Endothelial cell of umbilical vein (primary cell): ENCODE measurements around the gene PFKL. TPM values are rescaled to one million over a fixed set of nuclear protein-coding genes. Genes with fewer than 3 reads are reported as not detected.

ENCODE experiments used
- BruUV-seq: library from RNA; stranded (reverse); fragments of 400-500 nt; replicated peaks from 2 replicates; lab custom pipeline; 2021; lab: Mats Ljungman, UMichigan
- CTCF ChIA-PET: fragments of 300-600, 350-600 bp; sonication (Branson Sonifier 250); formaldehyde crosslinking; loops from one replicate; lab custom pipeline; 2021; ENCODE audit warnings: antibody characterized with exemption, inconsistent platforms; lab: Charles Lee
- POLR2A ChIA-PET: fragments of 300-600, 350-600 bp; sonication (Branson Sonifier 250); formaldehyde crosslinking; loops from one replicate; lab custom pipeline; 2021; ENCODE audit warnings: antibody characterized with exemption, inconsistent platforms; lab: Charles Lee
- DNase-seq: peaks from one replicate; pipeline ENCODE4 v3.0.0-alpha.2; 2011; ENCODE audit warnings: low read depth, low spot score
- FAIRE-seq: peaks from 2 replicates; lab custom pipeline; 2011; peaks lifted over from hg19 to GRCh38; lab: Jason Lieb, UNC
- H2AFZ ChIP-seq: 2 replicates; pipeline ENCODE4 v1.6.0; 2012; ENCODE audit warnings: low read depth, low read length, control low read depth, inconsistent platforms
- H3K27ac ChIP-seq: 2 replicates; pipeline ENCODE4 v1.5.1; 2011; ENCODE audit warnings: low read depth, mild to moderate bottlenecking, control low read depth, low read length, moderate library complexity; ENCODE audit not compliant: insufficient read depth
- H3K27me3 ChIP-seq, 2 experiments: 2 replicates each; pipeline versions ENCODE4 v1.6.0 to v1.6.1; 2011; ENCODE audit warnings: low read length in 2 of 2, mixed read lengths in 1 of 2; ENCODE audit not compliant: control insufficient read depth in 2 of 2, insufficient read depth in 2 of 2
- H3K36me3 ChIP-seq, 2 experiments: 2 replicates in 1 of 2; 3 replicates in 1 of 2; pipeline ENCODE4 v1.5.1; 2011; ENCODE audit warnings: low read length in 2 of 2, mild to moderate bottlenecking in 1 of 2, moderate library complexity in 1 of 2; ENCODE audit not compliant: control insufficient read depth in 2 of 2, insufficient read depth in 2 of 2; ENCODE audit errors: extremely low read depth in 1 of 2
- H3K4me1 ChIP-seq: 3 replicates; pipeline ENCODE4 v1.5.1; 2011; ENCODE audit warnings: mild to moderate bottlenecking, low read length; ENCODE audit not compliant: control insufficient read depth, insufficient read depth; ENCODE audit errors: extremely low read depth
- H3K4me2 ChIP-seq: 2 replicates; pipeline ENCODE4 v1.6.1; 2011; ENCODE audit warnings: low read length, control low read depth, mixed read lengths; ENCODE audit not compliant: insufficient read depth
- H3K4me3 ChIP-seq, 3 experiments: fragments of 200-600 bp in 1 of 3; sonication (generic), shearing (Covaris generic) in 1 of 3; replicated peaks in 1 of 3; 2 replicates each; pipeline ENCODE4 v1.5.1; 2011 to 2016; ENCODE audit warnings: control low read depth in 3 of 3, low read length in 3 of 3, mild to moderate bottlenecking in 2 of 3, inconsistent platforms in 1 of 3, low read depth in 1 of 3, moderate library complexity in 1 of 3; ENCODE audit not compliant: insufficient read depth in 1 of 3
- H3K79me2 ChIP-seq: 2 replicates; pipeline ENCODE4 v1.6.0; 2012; ENCODE audit warnings: low read length, inconsistent platforms; ENCODE audit not compliant: control insufficient read depth, insufficient read depth
- H3K9ac ChIP-seq: replicated peaks from 2 replicates; pipeline ENCODE3; 2011; ENCODE audit warnings: low read length, control low read depth; ENCODE audit not compliant: insufficient read depth; ENCODE audit errors: extremely low read depth
- H3K9me1 ChIP-seq: replicated peaks from 3 replicates; pipeline ENCODE4 v1.6.0; 2011; ENCODE audit warnings: mild to moderate bottlenecking, low read length; ENCODE audit not compliant: control insufficient read depth, insufficient read depth; ENCODE audit errors: extremely low read depth
- H3K9me3 ChIP-seq: replicated peaks from 2 replicates; pipeline ENCODE4 v1.5.1; 2012; ENCODE audit warnings: low read length, inconsistent platforms; ENCODE audit not compliant: control insufficient read depth, insufficient read depth
- H4K20me1 ChIP-seq: replicated peaks from 2 replicates; pipeline ENCODE3; 2011; ENCODE audit warnings: mild to moderate bottlenecking, low read length; ENCODE audit not compliant: control insufficient read depth, insufficient read depth; ENCODE audit errors: extremely low read depth
- EZH2 ChIP-seq: IDR thresholded peaks from 2 replicates; pipeline ENCODE4 v1.6.1; 2012; ENCODE audit warnings: borderline replicate concordance, low read depth, mild to moderate bottlenecking, moderate library complexity, low read length, inconsistent platforms; ENCODE audit not compliant: severe bottlenecking
- FOS ChIP-seq: IDR thresholded peaks from 2 replicates; pipeline ENCODE4 v1.6.1; 2011; ENCODE audit warnings: mild to moderate bottlenecking, low read length, moderate library complexity, borderline replicate concordance; ENCODE audit not compliant: insufficient read depth
- GATA2 ChIP-seq: IDR thresholded peaks from 2 replicates; pipeline ENCODE4 v1.7.0; 2011; ENCODE audit warnings: low read depth, mild to moderate bottlenecking, moderate library complexity, mixed read lengths, low read length; ENCODE audit not compliant: insufficient read length, insufficient read depth
- JUN ChIP-seq: IDR thresholded peaks from 2 replicates; pipeline ENCODE4 v1.6.1; 2011; ENCODE audit warnings: borderline replicate concordance, low read depth; ENCODE audit not compliant: insufficient read length, insufficient read depth
- MYC ChIP-seq: IDR thresholded peaks from one replicate; pipeline ENCODE4 v1.6.1; 2011; ENCODE audit warnings: mild to moderate bottlenecking, low read depth, low read length
- POLR2A ChIP-seq: IDR thresholded peaks from 2 replicates; pipeline ENCODE4 v1.6.1; 2012; ENCODE audit warnings: low read depth, mild to moderate bottlenecking, control low read depth, low read length
- POLR2AphosphoS5 ChIP-seq: IDR thresholded peaks from 2 replicates; pipeline ENCODE4 v1.6.1; 2012; ENCODE audit warnings: low read depth, mild to moderate bottlenecking, control low read depth, low read length, moderate library complexity; ENCODE audit not compliant: insufficient read depth
- dilution Hi-C: fragments of 300-500 bp; cut with MboI; formaldehyde crosslinking; loops from one replicate; pipeline ENCODE4 v1.15.0; 2019; ENCODE audit warnings: low sequenced_read_pairs; ENCODE audit not compliant: extremely low pct_ligation_motif_present
- intact Hi-C: fragments of 100-400 bp; cut with micrococcal nuclease; formaldehyde crosslinking; loops from one replicate; pipeline ENCODE4 v1.10.0; 2022
- polyA plus RNA-seq, 4 experiments: library from polyadenylated mRNA; depleted of rRNA in 3 of 4; stranded (reverse) in 3 of 4; unstranded in 1 of 4; fragments of >200 nt; gene quantifications; 2 replicates each; pipeline versions ENCODE4 v1.2.1 to v1.2.3, GENCODE V29; 2011 to 2012; ENCODE audit warnings: missing spikeins in 1 of 4
- total RNA-seq: library from RNA; stranded (reverse); gene quantifications from 2 replicates; pipeline ENCODE4 v1.2.3, GENCODE V29; 2021
- TF ChIP-seq, protein P1 (sequence below): IDR thresholded peaks from 2 replicates; pipeline ENCODE4 v1.6.1; 2011; ENCODE audit not compliant: insufficient read depth, insufficient read length
- TF ChIP-seq, protein P2 (sequence below), 2 donors: IDR thresholded peaks; 1 replicate in 1 of 2; 2 replicates in 1 of 2; pipeline ENCODE4 v1.5.1; 2011; ENCODE audit warnings: low read length in 2 of 2, mild to moderate bottlenecking in 2 of 2, moderate library complexity in 2 of 2, control low read depth in 1 of 2, inconsistent platforms in 1 of 2, low read depth in 1 of 2; ENCODE audit not compliant: insufficient read depth in 1 of 2; ENCODE audit errors: extremely low read depth in 1 of 2

Gene PFKL
- total and polyA plus RNA-seq, 2 donors (not counting 3 experiments of a cell fraction or from before 2014, with no cell fraction given): 137 to 154 TPM

DNA sequence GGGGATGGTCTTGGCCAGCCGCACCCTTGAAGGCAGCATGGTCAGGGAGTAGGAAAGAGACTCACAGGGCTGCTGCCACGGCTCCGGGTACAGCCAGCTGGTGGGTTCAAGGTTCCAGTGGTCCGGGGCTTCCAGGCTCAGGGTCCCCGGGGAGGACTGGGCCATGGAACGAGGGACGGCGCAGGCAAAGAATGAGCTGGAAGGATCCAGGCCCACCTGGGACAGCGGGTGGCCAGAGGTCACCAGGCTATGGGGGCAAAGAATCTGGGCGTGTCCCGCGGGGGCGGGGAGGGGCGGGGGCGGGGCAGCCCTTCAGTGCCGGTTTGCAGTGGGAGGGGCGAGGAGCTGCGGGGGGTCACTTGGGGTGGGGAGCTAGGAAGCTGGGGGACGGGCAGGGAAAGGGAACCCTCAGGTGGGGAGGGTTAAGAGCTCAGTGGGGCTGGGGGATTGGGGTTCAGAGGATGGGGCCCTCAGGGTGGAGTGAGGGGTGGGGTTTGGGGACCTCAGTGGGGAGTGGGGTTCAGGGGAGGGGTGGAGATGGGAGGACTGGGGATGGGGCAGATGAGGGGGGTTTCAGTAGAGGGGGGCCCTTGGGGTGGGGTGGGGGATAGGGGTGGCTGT is 38.1 kb upstream of the PFKL start, which contains the start of gene DNMT3L:
TSS of gene DNMT3L (minus strand) at position 223 of the 621 bp plus-strand sequence. CDS start 638 bp downstream, outside the sequence.
- Histone ChIP-seq H3K9me3 (no peaks in the 10 kb centered on the region), H3K79me2 (no peaks in the 10 kb centered on the region), H3K4me3 (no peak within 1 kb of the TSS), H3K9ac (no peak within 1 kb of the TSS), H3K36me3 (no peaks in the 10 kb centered on the region), H3K9me1 (no peaks in the 10 kb centered on the region), H4K20me1 (no peaks in the 10 kb centered on the region), H3K27ac (no peak within 1 kb of the TSS), H3K27me3 (peaks cover 0 to 2% of the 10 kb centered on the region in 2 experiments), H3K4me2 (no peak within 1 kb of the TSS), H2AFZ (no peak within 1 kb of the TSS), H3K4me1 (no peaks in the 10 kb centered on the region)
- FAIRE-seq (no peak), DNase-seq (no peak)
- POLR2A ChIA-PET: no interaction called here
- no TSS peak for BruUV-seq
- CTCF ChIA-PET: no interaction called here
- intact Hi-C loops: no loop called here
- dilution Hi-C loops: no loop called here
- TF ChIP-seq EZH2 (no peak), POLR2AphosphoS5 (no peak), POLR2A (no peak), JUN (no peak), FOS (no peak), MYC (no peak), GATA2 (no peak)
- TF ChIP-seq, protein P1, sequence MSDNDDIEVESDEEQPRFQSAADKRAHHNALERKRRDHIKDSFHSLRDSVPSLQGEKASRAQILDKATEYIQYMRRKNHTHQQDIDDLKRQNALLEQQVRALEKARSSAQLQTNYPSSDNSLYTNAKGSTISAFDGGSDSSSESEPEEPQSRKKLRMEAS: no peak
- TF ChIP-seq, protein P2, sequence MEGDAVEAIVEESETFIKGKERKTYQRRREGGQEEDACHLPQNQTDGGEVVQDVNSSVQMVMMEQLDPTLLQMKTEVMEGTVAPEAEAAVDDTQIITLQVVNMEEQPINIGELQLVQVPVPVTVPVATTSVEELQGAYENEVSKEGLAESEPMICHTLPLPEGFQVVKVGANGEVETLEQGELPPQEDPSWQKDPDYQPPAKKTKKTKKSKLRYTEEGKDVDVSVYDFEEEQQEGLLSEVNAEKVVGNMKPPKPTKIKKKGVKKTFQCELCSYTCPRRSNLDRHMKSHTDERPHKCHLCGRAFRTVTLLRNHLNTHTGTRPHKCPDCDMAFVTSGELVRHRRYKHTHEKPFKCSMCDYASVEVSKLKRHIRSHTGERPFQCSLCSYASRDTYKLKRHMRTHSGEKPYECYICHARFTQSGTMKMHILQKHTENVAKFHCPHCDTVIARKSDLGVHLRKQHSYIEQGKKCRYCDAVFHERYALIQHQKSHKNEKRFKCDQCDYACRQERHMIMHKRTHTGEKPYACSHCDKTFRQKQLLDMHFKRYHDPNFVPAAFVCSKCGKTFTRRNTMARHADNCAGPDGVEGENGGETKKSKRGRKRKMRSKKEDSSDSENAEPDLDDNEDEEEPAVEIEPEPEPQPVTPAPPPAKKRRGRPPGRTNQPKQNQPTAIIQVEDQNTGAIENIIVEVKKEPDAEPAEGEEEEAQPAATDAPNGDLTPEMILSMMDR (IDR thresholded peaks at IDR 0.05; ENCODE audit: extremely low read depth in 1 of 2, insufficient read depth in 1 of 2, low read depth in 1 of 2, low read length in 2 of 2): no peak
